Heart left ventricle (tissue), 13 donors: ENCODE data around the gene STK32C.

Experiments
- CTCF ChIP-seq, 12 donors: fragments of 200-600 bp; sonication (generic) in 4 of 12; IDR thresholded peaks; one replicate each; pipeline versions ENCODE4 v1.5.0 to v1.8.0; 2018 to 2022; ENCODE audit warnings: antibody characterized with exemption in 12 of 12, mild to moderate bottlenecking in 5 of 12
- POLR2A ChIP-seq, 2 donors: fragments of 450-650 bp; IDR thresholded peaks; one replicate each; pipeline ENCODE4 v1.6.1; 2017; ENCODE audit warnings: antibody characterized with exemption in 2 of 2, mild to moderate bottlenecking in 2 of 2, moderate library complexity in 2 of 2
- donor health status: ischemic (EF 13 %, LVEDD 7.1; RV severe dilation, severe dysfunction).
- donor health status: DM: no; HTN: yes; CAD: no.
- donor health status: DM: no; HTN: no; CAD: no.
- donor health status: ischemic (EF 25% LVEDD 6.9; RV normal size, moderate dysfunction).
- donor health status: ischemic (EF 25% LVEDD 5.7; RV mildly dilated, moderate dysfunction).
- donor health status: ischemic (EF 35%, LVEDD 5.7; RV mildly dilated, moderate dysfunction).
- donor health status: nonischemic (EF 11% LVEDD 7.7; RV severe dilation, severe dysfunction).
- donor health status: DM: yes; HTN: yes; CAD: no.
- donor health status: PGD.
- donor health status: ischemic (EF 29% LVEDD 5.4; RV normal size, mild dysfunction).
- donor health status: nonischemic (EF 23%, LVEDD 6.1; RV moderate dilation, normal function).

DNA sequence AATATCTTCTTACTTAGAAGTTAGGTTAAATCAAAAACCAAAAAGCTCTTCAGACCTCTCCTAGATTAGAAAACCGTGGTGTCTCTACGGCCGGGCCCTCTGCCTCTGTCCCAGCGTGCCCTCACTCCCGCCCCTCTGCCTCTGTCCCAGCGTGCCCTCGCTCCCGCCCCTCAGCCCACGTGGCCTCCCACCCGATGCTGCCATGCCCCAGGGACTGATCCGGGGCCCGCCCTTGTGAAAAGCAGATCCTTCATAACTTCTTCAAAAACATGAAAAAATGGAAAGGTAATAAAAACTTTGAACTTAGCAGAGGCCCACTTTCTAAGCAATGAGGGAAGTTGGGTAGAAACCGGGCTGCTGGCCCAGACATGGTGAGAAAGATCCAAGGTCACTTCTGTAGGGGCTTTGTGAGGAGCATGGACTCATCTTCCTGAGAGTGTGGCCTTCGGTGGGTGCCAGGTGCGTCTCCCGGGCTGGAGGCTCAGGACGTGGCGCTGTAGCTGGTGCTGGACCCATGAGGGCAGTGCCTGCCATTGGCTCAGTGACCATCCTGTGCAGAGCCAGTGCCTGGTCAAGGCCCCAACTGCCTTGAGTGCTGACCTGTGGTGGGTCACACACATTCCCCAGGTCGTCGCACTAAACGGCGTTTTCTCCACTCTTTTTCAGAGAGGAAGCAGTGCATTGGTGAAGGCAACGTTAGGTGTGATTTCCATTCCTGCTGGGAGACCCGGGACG, 125.9 kb downstream of the STK32C start:
- no peak for TF ChIP-seq CTCF (IDR thresholded peaks at IDR 0.05)
- TF ChIP-seq POLR2A (IDR thresholded peaks at IDR 0.05) = no peak
